Testis (tissue), 3 donors: Measurements from ENCODE around the gene HECW1. TPM values are rescaled to one million over a fixed set of nuclear protein-coding genes. Genes with fewer than 3 reads are reported as not detected.
"Not testable (repeated sequence)": the region's sequence is repeated elsewhere in the genome, so short reads cannot be mapped to it uniquely, and the experiment has no call there.

Source experiments
- DNase-seq: peaks from one replicate; pipeline ENCODE4 v3.0.0-alpha.2; 2019
- H3K27ac ChIP-seq, 2 donors: fragments of 200-600 bp; sonication (generic); one replicate each; pipeline ENCODE4 v1.5.1; 2019
- H3K27me3 ChIP-seq: fragments of 200-600 bp; sonication (generic); one replicate; pipeline ENCODE4 v1.5.1; 2019
- H3K36me3 ChIP-seq: fragments of 200-600 bp; sonication (generic); one replicate; pipeline ENCODE4 v1.5.1; 2017; ENCODE audit warnings: low read depth; ENCODE audit errors: missing control alignments
- H3K4me1 ChIP-seq: fragments of 200-600 bp; sonication (generic); one replicate; pipeline ENCODE4 v1.5.1; 2019
- H3K4me3 ChIP-seq, 2 donors: fragments of 200-600 bp; sonication (generic); one replicate each; pipeline ENCODE4 v1.5.1; 2017 to 2019
- H3K9me3 ChIP-seq: fragments of 200-600 bp; sonication (generic); one replicate; pipeline ENCODE4 v1.5.1; 2017
- POLR2A ChIP-seq: fragments of 450-650 bp; IDR thresholded peaks from one replicate; pipeline ENCODE4 v1.6.1; 2017; ENCODE audit warnings: antibody characterized with exemption, mild to moderate bottlenecking, moderate library complexity
- WGBS, 2 donors: methylation state at CpG; one replicate each; pipeline ENCODE4 v1.1.5; 2018; 5-methylcytosine and 5-hydroxymethylcytosine counted together
- intact Hi-C: fragments of 100-400 bp; cut with DNase I; formaldehyde crosslinking; loops from one replicate; pipeline ENCODE4 v1.15.1; 2023; ENCODE audit warnings: low total_unique reads
- polyA plus RNA-seq: library from polyadenylated mRNA; stranded (reverse); fragments of 350-450 nt; fragmentation: Illumina TruSeq; extraction: RNeasy Lipid Tissue Mini Kit (QIAGEN cat#74804); gene quantifications from one replicate; pipeline ENCODE4 v1.2.3, GENCODE V29; 2014; ENCODE audit warnings: low read depth, low replicate concordance; ENCODE audit not compliant: insufficient read depth
- total RNA-seq, 2 donors: library from RNA; depleted of rRNA; stranded (reverse); fragments of >200 nt; gene quantifications; one replicate each; pipeline ENCODE4 v1.2.3, GENCODE V29; 2016
- TF ChIP-seq, protein P1 (sequence below), 3 experiments: fragments of 450-650 bp in 2 of 3; fragments of 200-600 bp in 1 of 3; sonication (generic) in 1 of 3; IDR thresholded peaks; one replicate each; pipeline ENCODE4 v1.5.1; 2016 to 2019; ENCODE audit warnings: antibody characterized with exemption in 3 of 3, mild to moderate bottlenecking in 2 of 3, moderate library complexity in 1 of 3

The HECW1 gene
- total and polyA plus RNA-seq, 3 donors from 2014 or later = 3.2 to 14.5 (median 5.0) TPM

DNA sequence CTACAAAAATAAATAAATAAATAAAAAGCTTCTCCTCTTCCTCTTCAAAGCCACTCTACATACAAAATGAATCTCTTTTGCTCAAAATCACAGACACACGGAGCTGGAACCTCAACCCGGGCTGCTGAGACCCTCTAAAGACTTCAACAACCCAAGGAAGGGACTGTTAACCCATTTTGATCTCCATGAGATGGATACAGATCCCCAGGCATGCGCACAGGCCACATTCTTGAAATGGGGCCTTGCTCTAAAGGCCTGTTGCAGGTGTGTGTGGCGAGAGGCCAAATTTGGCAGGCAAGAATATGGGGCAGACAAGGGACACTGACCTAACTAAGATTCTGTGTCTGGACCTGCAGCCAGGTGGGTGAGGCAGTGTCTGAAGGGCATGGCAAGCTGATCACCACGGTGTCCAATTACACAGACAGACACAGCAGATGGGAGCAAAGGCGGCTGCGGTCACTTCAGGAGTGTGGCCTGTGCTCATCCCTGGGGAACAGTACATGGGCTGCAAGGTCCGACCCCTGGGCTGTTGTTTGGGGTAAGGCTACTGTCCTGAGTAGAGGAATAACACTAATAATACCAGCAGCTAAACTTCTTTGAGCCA lies 219.8 kb downstream of the HECW1 start:
- 87 to 93% methylated on average over 6 to 8 of the region's 8 CpGs for WGBS, 2 donors
- Histone ChIP-seq H3K27ac (no peak overlapping the region), H3K9me3 (no peaks in the 10 kb centered on the region), H3K36me3 (no peaks in the 10 kb centered on the region), H3K4me1 (peaks cover 14% of the 10 kb centered on the region), H3K4me3 (no peak overlapping the region), H3K27me3 (no peaks in the 10 kb centered on the region)
- no peak for DNase-seq
- intact Hi-C loops = no loop called here
- TF ChIP-seq POLR2A = no peak
- TF ChIP-seq, protein P1, sequence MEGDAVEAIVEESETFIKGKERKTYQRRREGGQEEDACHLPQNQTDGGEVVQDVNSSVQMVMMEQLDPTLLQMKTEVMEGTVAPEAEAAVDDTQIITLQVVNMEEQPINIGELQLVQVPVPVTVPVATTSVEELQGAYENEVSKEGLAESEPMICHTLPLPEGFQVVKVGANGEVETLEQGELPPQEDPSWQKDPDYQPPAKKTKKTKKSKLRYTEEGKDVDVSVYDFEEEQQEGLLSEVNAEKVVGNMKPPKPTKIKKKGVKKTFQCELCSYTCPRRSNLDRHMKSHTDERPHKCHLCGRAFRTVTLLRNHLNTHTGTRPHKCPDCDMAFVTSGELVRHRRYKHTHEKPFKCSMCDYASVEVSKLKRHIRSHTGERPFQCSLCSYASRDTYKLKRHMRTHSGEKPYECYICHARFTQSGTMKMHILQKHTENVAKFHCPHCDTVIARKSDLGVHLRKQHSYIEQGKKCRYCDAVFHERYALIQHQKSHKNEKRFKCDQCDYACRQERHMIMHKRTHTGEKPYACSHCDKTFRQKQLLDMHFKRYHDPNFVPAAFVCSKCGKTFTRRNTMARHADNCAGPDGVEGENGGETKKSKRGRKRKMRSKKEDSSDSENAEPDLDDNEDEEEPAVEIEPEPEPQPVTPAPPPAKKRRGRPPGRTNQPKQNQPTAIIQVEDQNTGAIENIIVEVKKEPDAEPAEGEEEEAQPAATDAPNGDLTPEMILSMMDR (IDR thresholded peaks at IDR 0.05) = no peak

DNA sequence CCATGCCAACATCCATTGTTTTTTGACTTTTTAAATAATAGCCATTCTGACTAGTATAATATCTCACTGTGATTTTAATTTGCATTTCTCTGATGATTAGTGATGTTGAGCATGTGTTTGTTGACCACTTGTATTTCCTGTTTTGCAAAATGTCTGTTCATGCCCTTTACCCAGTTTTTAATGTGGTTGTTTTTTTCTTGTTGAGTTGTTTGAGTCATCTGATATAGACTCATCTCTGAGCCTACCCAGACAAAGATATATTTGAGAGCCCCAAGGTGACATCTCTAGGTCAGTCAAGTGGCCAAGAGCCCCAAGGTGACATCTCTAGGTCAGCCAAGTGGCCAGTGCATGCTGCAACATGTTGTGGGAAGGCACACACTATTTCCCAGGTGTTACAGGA lies 224.7 kb downstream of the HECW1 start:
- Histone ChIP-seq H3K4me1 (no peaks in the 10 kb centered on the region), H3K27me3 (no peaks in the 10 kb centered on the region), H3K9me3 (no peaks in the 10 kb centered on the region), H3K4me3 (no peak overlapping the region), H3K36me3 (no peaks in the 10 kb centered on the region), H3K27ac (no peak overlapping the region)
- DNase-seq = no peak
- intact Hi-C loops = no loop called here
- TF ChIP-seq, protein P1 (IDR thresholded peaks at IDR 0.05) = no peak
- no peak for TF ChIP-seq POLR2A

DNA sequence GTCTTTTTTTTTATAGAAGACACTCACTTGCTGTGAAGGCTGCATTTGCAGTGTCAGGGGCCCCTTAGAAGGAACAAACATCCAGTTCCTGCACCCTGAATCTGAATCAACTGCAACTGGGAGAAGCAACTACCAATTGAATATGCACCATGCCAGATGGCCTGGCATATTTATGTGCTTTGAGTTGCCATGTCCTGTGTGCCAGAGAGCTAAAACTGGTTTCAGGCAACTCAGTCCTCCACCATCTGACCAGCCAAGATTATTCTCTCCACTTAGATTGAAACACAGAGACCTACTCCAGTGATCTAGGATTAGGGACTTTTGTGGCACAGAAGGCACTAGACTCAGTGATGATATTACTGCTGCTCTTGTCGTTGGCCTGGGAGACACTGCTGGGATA lies 225.4 kb downstream of the HECW1 start:
- no peak overlapping the region for H3K27ac ChIP-seq
- H3K36me3 ChIP-seq = no peaks in the 10 kb centered on the region
- TF ChIP-seq, protein P1 (IDR thresholded peaks at IDR 0.05) = no peak
- no peak for TF ChIP-seq POLR2A
- no peaks in the 10 kb centered on the region for H3K4me1 ChIP-seq
- WGBS, 2 donors = 80 to 87% methylated on average over 1 of the region's 1 CpG
- intact Hi-C loops = no loop called here
- H3K4me3 ChIP-seq = no peak overlapping the region
- no peaks in the 10 kb centered on the region for H3K27me3 ChIP-seq
- DNase-seq = no peak
- H3K9me3 ChIP-seq = no peaks in the 10 kb centered on the region

DNA sequence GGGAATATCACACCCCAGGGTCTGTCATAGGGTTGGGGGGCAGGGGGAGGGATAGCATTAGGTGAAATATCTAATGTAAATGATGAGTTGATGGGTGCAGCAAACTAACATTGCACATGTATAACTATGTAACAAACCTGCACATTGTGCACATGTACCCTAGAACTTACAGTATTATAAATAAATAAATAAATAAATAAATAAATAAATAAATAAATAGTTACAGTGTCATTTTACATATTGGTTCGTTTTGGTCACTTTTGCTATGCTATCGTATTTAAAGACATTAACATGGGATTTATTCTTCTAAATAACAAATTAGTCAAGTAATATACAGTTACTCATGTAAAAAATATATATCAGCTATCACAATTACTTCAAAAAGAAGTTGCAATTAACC lies 228.7 kb downstream of the HECW1 start:
- no peak for TF ChIP-seq POLR2A
- TF ChIP-seq, protein P1 (IDR thresholded peaks at IDR 0.05) = no peak
- H3K4me1 ChIP-seq = no peaks in the 10 kb centered on the region

DNA sequence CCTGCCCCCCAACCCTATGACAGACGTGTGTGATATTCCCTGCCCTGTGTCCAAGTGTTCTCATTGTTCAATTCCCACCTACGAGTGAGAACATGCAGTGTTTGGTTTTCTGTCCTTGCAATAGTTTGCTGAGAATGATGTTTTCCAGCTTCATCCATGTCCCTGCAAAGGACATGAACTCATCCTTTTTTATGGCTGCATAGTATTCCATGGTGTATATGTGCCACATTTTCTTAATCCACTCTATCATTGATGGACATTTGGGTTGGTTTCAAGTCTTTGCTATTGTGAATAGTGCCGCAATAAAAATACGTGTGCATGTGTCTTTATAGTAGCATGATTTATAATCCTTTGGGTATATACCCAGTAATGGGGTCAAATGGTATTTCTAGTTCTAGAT lies 231.0 kb downstream of the HECW1 start:
- not testable (repeated sequence) for H3K4me1 ChIP-seq, H3K4me3 ChIP-seq
- 82 to 98% methylated on average over 4 of the region's 4 CpGs for WGBS, 2 donors

More for the DNA sequence above, 228.7 kb downstream of the HECW1 start:
- intact Hi-C loops = no loop called here
- Histone ChIP-seq H3K27me3 (no peaks in the 10 kb centered on the region), H3K27ac (no peak overlapping the region), H3K36me3 (no peaks in the 10 kb centered on the region), H3K9me3 (no peaks in the 10 kb centered on the region), H3K4me3 (no peak overlapping the region)
- WGBS, 2 donors = 76 to 84% methylated on average over 2 of the region's 2 CpGs
- no peak for DNase-seq

DNA sequence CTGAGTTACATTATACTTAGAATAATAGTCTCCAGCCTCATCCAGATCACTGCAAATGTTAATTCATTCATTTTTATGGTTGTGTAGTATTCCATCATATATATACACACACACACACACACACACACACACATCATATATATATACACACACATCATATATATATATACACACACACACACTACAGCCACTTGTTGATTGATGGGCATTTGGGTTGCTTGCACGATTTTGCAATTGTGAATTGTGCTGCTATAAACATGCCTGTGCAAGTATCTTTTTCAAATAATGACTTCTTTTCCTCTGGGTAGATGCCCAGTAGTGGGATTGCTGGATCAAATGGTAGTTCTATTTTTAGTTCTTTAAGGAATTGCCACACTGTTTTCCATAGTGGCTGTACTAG lies 233.2 kb downstream of the HECW1 start:
- intact Hi-C loops, H3K27me3 ChIP-seq, DNase-seq, H3K4me1 ChIP-seq, H3K4me3 ChIP-seq, H3K27ac ChIP-seq, H3K9me3 ChIP-seq, H3K36me3 ChIP-seq: not testable (repeated sequence)
- 0 to 91% methylated on average over 1 of the region's 1 CpG for WGBS, 2 donors

More for the DNA sequence above, 231.0 kb downstream of the HECW1 start:
- H3K27ac ChIP-seq, H3K27me3 ChIP-seq, H3K9me3 ChIP-seq, H3K36me3 ChIP-seq, intact Hi-C loops, DNase-seq: not testable (repeated sequence)
